MM.1S (cell line): ENCODE measurements around the gene BFSP1.

Experiments
- DNase-seq: peaks from one replicate; pipeline ENCODE4 v3.0.0-alpha.2; 2015
- H2AFZ ChIP-seq: fragments of 300-600 bp; sonication (generic); 2 replicates; pipeline ENCODE4 v1.6.0; 2016; ENCODE audit warnings: antibody characterized with exemption, low read length
- H3F3A ChIP-seq: fragments of 300-600 bp; sonication (generic); 2 replicates; pipeline ENCODE4 v1.6.1; 2016; ENCODE audit warnings: mild to moderate bottlenecking, antibody characterized with exemption, low read length, moderate library complexity, mixed read lengths; ENCODE audit not compliant: insufficient read depth
- H3K27ac ChIP-seq: fragments of 300-600 bp; sonication (generic); 2 replicates; pipeline ENCODE4 v1.5.1; 2016; ENCODE audit warnings: mild to moderate bottlenecking, low read length
- H3K27me3 ChIP-seq: fragments of 300-600 bp; sonication (generic); replicated peaks from 2 replicates; pipeline ENCODE4 v1.6.0; 2016; ENCODE audit warnings: low read length; ENCODE audit not compliant: insufficient read depth
- H3K36me3 ChIP-seq: fragments of 300-600 bp; sonication (generic); replicated peaks from 2 replicates; pipeline ENCODE4 v1.6.1; 2016; ENCODE audit warnings: mild to moderate bottlenecking, low read length, mixed read lengths; ENCODE audit not compliant: insufficient read depth
- H3K4me1 ChIP-seq: fragments of 300-600 bp; sonication (generic); 2 replicates; pipeline ENCODE4 v1.6.1; 2016; ENCODE audit warnings: low read length, mixed read lengths
- H3K4me2 ChIP-seq: fragments of 300-600 bp; sonication (generic); 2 replicates; pipeline ENCODE4 v1.6.0; 2016; ENCODE audit warnings: low read depth, low read length
- H3K4me3 ChIP-seq: fragments of 300-600 bp; sonication (generic); 2 replicates; pipeline ENCODE4 v1.5.1; 2016; ENCODE audit warnings: low read length, mixed read lengths
- H3K79me2 ChIP-seq: fragments of 300-600 bp; sonication (generic); 2 replicates; pipeline ENCODE4 v1.6.1; 2016; ENCODE audit warnings: mixed run types, low read length, mixed read lengths
- H3K9ac ChIP-seq: fragments of 300-600 bp; sonication (generic); 2 replicates; pipeline ENCODE4 v1.6.1; 2016; ENCODE audit warnings: low read length, mixed read lengths
- H3K9me2 ChIP-seq: fragments of 300-600 bp; sonication (generic); replicated peaks from 2 replicates; pipeline ENCODE4 v1.6.1; 2016; ENCODE audit warnings: mild to moderate bottlenecking, low read length, mixed read lengths; ENCODE audit not compliant: insufficient read depth
- H3K9me3 ChIP-seq: fragments of 300-600 bp; sonication (generic); replicated peaks from 2 replicates; pipeline ENCODE4 v1.6.1; 2016; ENCODE audit warnings: mild to moderate bottlenecking, low read length, mixed read lengths; ENCODE audit not compliant: insufficient read depth
- H4K20me1 ChIP-seq: fragments of 300-600 bp; sonication (generic); 2 replicates; pipeline ENCODE4 v1.6.1; 2016; ENCODE audit warnings: mild to moderate bottlenecking, low read length, moderate library complexity, mixed read lengths; ENCODE audit not compliant: insufficient read depth
- EZH2 ChIP-seq: fragments of 300-600 bp; sonication (generic); optimal IDR thresholded peaks from 2 replicates; pipeline ENCODE3; 2017; ENCODE audit warnings: low read depth, mild to moderate bottlenecking, antibody characterized with exemption, low read length, mixed read lengths
- EZH2phosphoT487 ChIP-seq: fragments of 300-600 bp; sonication (generic); IDR thresholded peaks from 2 replicates; pipeline ENCODE4 v1.6.1; 2018; ENCODE audit warnings: antibody characterized with exemption, low read length
- TF ChIP-seq, protein P1 (sequence below): fragments of 300-600 bp; sonication (generic); IDR thresholded peaks from 2 replicates; pipeline ENCODE4 v1.5.1; 2016; ENCODE audit warnings: antibody characterized with exemption, low read length, mixed read lengths

Gene BFSP1

DNA sequence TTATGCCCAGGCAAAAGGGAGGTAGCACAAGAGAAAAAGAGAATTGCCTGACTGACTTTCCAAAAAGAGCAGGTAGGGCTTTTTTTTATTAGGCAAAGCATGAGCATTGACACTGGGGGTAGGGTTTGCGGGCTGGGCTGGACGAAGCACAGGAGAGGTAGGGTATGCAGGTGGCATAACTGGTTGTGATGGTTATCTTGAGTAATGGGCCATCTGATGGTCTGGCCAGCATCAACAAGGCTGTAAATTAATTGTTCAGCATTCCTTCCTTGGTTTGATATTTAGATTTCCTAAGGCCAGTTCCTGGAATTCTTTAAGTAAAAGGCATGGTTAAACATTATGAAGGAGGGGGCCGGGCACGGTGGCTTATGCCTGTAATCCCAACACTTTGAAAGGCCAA, 13.9 kb upstream of the BFSP1 start:
- H3K9me2 ChIP-seq = no peaks in the 10 kb centered on the region
- no peak for DNase-seq
- H3K36me3 ChIP-seq = no peaks in the 10 kb centered on the region
- H3K27ac ChIP-seq = no peak overlapping the region
- no peaks in the 10 kb centered on the region for H3K9me3 ChIP-seq
- H4K20me1 ChIP-seq = no peaks in the 10 kb centered on the region
- TF ChIP-seq EZH2 (no peak), EZH2phosphoT487 (no peak)
- TF ChIP-seq, protein P1, sequence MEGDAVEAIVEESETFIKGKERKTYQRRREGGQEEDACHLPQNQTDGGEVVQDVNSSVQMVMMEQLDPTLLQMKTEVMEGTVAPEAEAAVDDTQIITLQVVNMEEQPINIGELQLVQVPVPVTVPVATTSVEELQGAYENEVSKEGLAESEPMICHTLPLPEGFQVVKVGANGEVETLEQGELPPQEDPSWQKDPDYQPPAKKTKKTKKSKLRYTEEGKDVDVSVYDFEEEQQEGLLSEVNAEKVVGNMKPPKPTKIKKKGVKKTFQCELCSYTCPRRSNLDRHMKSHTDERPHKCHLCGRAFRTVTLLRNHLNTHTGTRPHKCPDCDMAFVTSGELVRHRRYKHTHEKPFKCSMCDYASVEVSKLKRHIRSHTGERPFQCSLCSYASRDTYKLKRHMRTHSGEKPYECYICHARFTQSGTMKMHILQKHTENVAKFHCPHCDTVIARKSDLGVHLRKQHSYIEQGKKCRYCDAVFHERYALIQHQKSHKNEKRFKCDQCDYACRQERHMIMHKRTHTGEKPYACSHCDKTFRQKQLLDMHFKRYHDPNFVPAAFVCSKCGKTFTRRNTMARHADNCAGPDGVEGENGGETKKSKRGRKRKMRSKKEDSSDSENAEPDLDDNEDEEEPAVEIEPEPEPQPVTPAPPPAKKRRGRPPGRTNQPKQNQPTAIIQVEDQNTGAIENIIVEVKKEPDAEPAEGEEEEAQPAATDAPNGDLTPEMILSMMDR = no peak
- H3K4me3 ChIP-seq = no peak overlapping the region
- no peak overlapping the region for H3K9ac ChIP-seq
- no peak overlapping the region for H3K4me2 ChIP-seq
- no peaks in the 10 kb centered on the region for H3K79me2 ChIP-seq
- no peak overlapping the region for H2AFZ ChIP-seq
- H3K4me1 ChIP-seq = no peaks in the 10 kb centered on the region
- H3K27me3 ChIP-seq = no peaks in the 10 kb centered on the region
- no peaks in the 10 kb centered on the region for H3F3A ChIP-seq

- no peaks in the 10 kb centered on the region for H3K79me2 ChIP-seq
- H3K27ac ChIP-seq = no peak overlapping the region
- no peaks in the 10 kb centered on the region for H3F3A ChIP-seq
- TF ChIP-seq EZH2phosphoT487 (no peak), EZH2 (no peak)
- TF ChIP-seq, protein P1 = no peak
- H3K27me3 ChIP-seq = no peaks in the 10 kb centered on the region
- no peak for DNase-seq
- H3K9me3 ChIP-seq = no peaks in the 10 kb centered on the region
- H3K9me2 ChIP-seq = no peaks in the 10 kb centered on the region
- H3K9ac ChIP-seq = no peak overlapping the region
- no peak overlapping the region for H3K4me2 ChIP-seq
- H3K36me3 ChIP-seq = no peaks in the 10 kb centered on the region
- no peaks in the 10 kb centered on the region for H3K4me1 ChIP-seq
- no peaks in the 10 kb centered on the region for H4K20me1 ChIP-seq
- H3K4me3 ChIP-seq = no peak overlapping the region
- no peak overlapping the region for H2AFZ ChIP-seq
These were observed 12.5 kb upstream of the BFSP1 start for GRCh38 chr20:17543531-17544131.

- Histone ChIP-seq H3K27me3 (no peaks in the 10 kb centered on the region), H2AFZ (no peak overlapping the region), H3K9me3 (no peaks in the 10 kb centered on the region), H3K4me2 (no peak overlapping the region), H4K20me1 (no peaks in the 10 kb centered on the region), H3K4me1 (no peaks in the 10 kb centered on the region), H3K9ac (no peak overlapping the region), H3K9me2 (no peaks in the 10 kb centered on the region), H3K4me3 (no peak overlapping the region), H3K79me2 (no peaks in the 10 kb centered on the region), H3F3A (no peaks in the 10 kb centered on the region), H3K27ac (no peak overlapping the region), H3K36me3 (no peaks in the 10 kb centered on the region)
- DNase-seq = no peak
- TF ChIP-seq, protein P1 = no peak
- TF ChIP-seq EZH2 = no peak
- no peak for TF ChIP-seq EZH2phosphoT487
These were observed 11.8 kb upstream of the BFSP1 start for GRCh38 chr20:17542993-17543412.
